22Rv1 (cell line): Measurements from ENCODE around the gene OR2T11.
"Not testable (repeated sequence)": the region's sequence is repeated elsewhere in the genome, so short reads cannot be mapped to it uniquely, and the experiment has no call there.

Experiments used
- CTCF ChIP-seq: fragments of 450-650 bp; IDR thresholded peaks from 2 replicates; pipeline ENCODE4 v1.5.1; 2017; ENCODE audit warnings: mild to moderate bottlenecking
- ZFX ChIP-seq: fragments of 450-650 bp; IDR thresholded peaks from 2 replicates; pipeline ENCODE4 v1.6.1; 2017; ENCODE audit warnings: antibody characterized with exemption, borderline replicate concordance

GRCh38 chr1:248574657-248575056 is 60.2 kb downstream of the OR2T11 start, which contains the start of gene OR2T34:
- TF ChIP-seq CTCF, ZFX: not testable (repeated sequence)
